Islet of Langerhans (tissue), 1 donor: ENCODE results near the gene MXD4.
"Not testable (repeated sequence)": the region's sequence is repeated elsewhere in the genome, so short reads cannot be mapped to it uniquely, and the experiment has no call there.

Source experiments
- FAIRE-seq: peaks from one replicate; lab custom pipeline; 2011; peaks lifted over from hg19 to GRCh38; lab: Jason Lieb, UNC

MXD4 gene

DNA sequence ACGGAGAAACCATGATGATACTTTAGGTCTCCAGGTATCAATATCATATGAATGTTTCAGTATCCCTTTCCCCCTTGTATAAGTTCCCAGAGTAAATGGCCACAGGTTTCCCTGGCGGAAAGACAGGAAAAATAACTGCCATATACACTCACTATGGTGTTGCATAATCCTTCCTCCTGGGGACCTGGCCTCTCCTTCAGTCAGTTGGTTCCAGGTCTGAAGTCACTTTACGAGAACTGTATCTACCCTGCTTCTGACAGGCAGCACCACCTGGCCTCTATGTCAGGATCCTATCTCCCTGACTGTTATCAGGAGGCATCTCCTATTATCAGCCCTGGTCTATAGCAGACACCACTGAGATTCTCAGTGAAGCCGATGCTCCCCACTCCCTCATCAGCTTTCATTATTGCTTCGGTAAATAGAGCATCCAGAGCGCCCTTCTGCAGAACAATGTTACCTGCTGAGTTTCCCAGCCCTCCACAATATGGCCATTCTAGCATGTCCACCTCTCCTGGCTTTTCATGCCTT, 42.6 kb downstream of the MXD4 start:
- no peak for FAIRE-seq

DNA sequence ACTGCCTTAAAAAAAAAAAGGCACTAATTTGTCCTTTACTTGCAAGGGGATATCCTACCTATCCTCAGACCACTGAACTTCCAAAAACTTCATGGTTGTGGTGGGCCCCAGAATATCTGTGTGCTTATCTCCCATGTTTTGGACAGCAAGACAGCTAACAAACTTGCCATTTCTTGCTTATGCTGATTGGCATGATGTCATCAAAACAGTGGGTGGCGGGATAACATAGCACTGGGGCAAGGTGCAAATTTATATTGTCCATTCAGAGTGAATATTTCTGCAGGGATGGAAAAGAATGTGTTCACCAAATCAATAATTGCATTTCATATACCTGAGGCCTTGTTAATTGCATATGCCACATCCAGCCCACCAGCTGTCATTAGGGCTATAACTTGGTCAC, 43.5 kb downstream of the MXD4 start:
- no peak for FAIRE-seq

DNA sequence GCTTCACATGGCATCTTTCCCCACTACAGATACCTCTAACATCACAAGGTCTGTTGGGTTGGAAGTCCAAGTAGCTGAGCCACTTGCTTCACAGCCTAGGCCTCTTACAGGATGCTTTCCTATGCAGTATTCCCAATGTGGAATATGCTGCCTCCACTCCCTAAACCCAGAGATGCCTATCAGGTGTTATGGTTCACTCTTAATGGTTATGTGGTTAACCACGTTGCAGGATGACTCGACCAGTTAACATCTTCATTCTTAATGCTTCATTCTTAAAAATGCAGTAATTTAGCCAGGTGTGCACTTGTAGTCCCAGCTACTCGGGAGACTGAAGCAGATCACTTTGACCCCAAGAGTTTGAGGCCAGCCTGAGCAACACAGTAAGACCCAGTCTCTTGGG, 44.2 kb downstream of the MXD4 start:
- FAIRE-seq, result no peak

DNA sequence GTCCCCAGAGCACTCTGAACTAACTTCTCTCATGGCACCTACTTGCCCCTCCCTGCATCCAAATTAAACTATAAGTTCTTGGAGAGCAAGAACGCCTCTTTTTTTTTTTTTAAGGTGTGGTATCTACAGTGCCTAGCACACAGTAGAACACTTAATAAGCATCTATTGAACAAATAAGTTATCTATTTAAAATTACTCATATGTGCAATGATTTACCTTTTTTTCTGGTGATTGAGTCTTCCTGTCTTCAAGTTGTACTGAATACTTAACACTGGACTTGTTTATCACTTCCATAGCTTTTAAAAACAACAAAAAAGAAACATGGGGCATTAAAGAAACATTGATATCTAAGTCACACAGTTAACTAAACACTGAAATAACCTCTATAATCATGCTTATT, 49.1 kb downstream of the MXD4 start:
- no peak for FAIRE-seq

DNA sequence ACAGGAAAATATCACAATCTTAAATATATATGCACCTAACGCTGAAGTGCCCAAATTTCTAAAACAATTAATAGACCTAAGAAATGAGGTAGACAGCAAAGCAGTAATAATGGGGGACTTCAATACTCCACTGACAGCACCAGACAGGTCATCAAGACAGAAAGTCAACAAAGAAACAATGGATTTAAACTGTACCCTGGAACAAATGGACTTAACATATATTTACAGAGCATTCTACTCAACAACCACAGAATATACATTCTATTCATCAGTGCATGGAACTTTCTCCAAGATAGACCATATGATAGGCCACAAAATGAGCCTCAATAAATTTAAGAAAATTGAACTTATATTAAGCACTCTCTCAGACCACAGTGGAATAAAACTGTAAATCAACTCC, 59.1 kb downstream of the MXD4 start:
- not testable (repeated sequence) for FAIRE-seq
